Measurements from ENCODE around the gene AOC2. TPM values are rescaled to one million over a fixed set of nuclear protein-coding genes. Genes with fewer than 3 reads are reported as not detected.
"Not testable (repeated sequence)": the region's sequence is repeated elsewhere in the genome, so short reads cannot be mapped to it uniquely, and the experiment has no call there.

Gene AOC2
- total RNA-seq, 4 donors from 2014 or later, result 0.93 to 1.7 (median 1.3) TPM

DNA sequence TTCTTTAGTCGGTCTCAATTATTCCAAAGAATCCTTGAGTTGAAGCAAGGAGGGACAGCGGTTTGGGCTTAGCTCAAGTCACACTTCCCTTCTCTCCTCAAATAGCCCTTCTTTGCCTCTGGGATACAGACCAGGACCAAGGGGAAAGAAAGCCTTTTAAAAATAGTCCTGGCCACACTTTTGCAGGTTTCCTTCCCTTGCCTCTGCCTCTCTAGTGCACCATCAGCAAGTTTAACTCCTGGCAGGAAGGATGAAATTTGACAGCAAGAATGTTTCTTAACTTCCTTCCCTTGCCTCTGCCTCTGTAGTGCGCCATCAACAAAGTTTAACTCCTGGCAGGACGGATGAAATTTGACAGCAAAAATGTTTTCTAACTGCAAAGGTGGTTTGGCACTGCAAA, 49.0 kb downstream of the AOC2 start:
- H3K27ac ChIP-seq, result peak overlapping the region in 2 of 3 donors; percentile 14 to 80
- H3K27me3 ChIP-seq, result no peaks in the 10 kb centered on the region
- no peak for DNase-seq
- 44 to 46% methylated on average over 4 of the region's 4 CpGs for WGBS, 2 donors
- no peak overlapping the region for H3K4me3 ChIP-seq (replicated peaks in 1 of 3)
- no peaks in the 10 kb centered on the region for H3K9me3 ChIP-seq
- H3K36me3 ChIP-seq, result no peaks in the 10 kb centered on the region
- H3K4me1 ChIP-seq, result peaks cover 15 to 59% of the 10 kb centered on the region in 2 donors
- no peak for TF ChIP-seq CTCF (IDR thresholded peaks at IDR 0.05)
- no peak for TF ChIP-seq POLR2A (IDR thresholded peaks at IDR 0.05)
- intact Hi-C loops (cut with DNase I), result no loop called here

- no peak overlapping the region for H3K4me3 ChIP-seq (replicated peaks in 1 of 3)
- H3K9me3 ChIP-seq, result no peaks in the 10 kb centered on the region
- no peak for TF ChIP-seq CTCF (IDR thresholded peaks at IDR 0.05)
- WGBS, 2 donors, result 82 to 88% methylated on average over 12 of the region's 12 CpGs
- no peak for DNase-seq
- no peaks in the 10 kb centered on the region for H3K27me3 ChIP-seq
- peaks cover 12 to 50% of the 10 kb centered on the region in 2 donors for H3K4me1 ChIP-seq
- H3K27ac ChIP-seq, result peak overlapping the region in 2 of 3 donors; percentile 7 to 12
- no peaks in the 10 kb centered on the region for H3K36me3 ChIP-seq
- intact Hi-C loops (cut with DNase I), result no loop called here
These were observed 50.2 kb downstream of the AOC2 start for GRCh38 chr17:42894283-42895184.

DNA sequence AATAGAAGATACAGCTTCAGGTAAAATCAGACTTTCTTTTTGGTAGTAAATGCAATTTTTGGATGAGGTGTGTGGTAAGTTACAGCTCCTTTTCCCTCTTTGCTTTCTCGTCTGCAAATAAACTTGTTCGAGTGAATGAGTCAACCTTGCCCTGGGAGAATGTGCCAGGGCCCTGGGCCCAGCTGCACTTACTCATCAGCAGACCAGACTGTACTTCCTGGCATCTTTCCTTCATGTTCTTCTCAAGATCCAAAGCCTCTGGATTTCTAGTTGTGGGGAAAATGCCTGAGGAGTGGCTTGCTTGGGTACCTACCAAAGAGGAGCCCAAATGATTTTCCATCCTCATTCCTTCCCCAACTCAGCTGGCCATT, 50.8 kb downstream of the AOC2 start:
- TF ChIP-seq POLR2A (IDR thresholded peaks at IDR 0.05), result no peak
- WGBS, 2 donors, result 40 to 71% methylated on average over 2 of the region's 2 CpGs
- H3K4me1 ChIP-seq, result peaks cover 12 to 50% of the 10 kb centered on the region in 2 donors

GRCh38 chr17:42898147-42898811, 53.9 kb downstream of the AOC2 start:
- H3K27ac ChIP-seq, result no peak overlapping the region
- intact Hi-C loops (cut with DNase I), result no loop called here
- 94% methylated on average over 6 to 7 of the region's 7 CpGs for WGBS, 2 donors
- no peaks in the 10 kb centered on the region for H3K36me3 ChIP-seq
- H3K9me3 ChIP-seq, result no peaks in the 10 kb centered on the region
- H3K4me1 ChIP-seq, result peaks cover 0 to 23% of the 10 kb centered on the region in 2 donors
- no peak overlapping the region for H3K4me3 ChIP-seq (replicated peaks in 1 of 3)
- no peak for DNase-seq
- no peaks in the 10 kb centered on the region for H3K27me3 ChIP-seq
- TF ChIP-seq CTCF (IDR thresholded peaks at IDR 0.05) (no peak), POLR2A (IDR thresholded peaks at IDR 0.05) (no peak)

More for the DNA sequence above, 50.8 kb downstream of the AOC2 start:
- no peak overlapping the region for H3K4me3 ChIP-seq (replicated peaks in 1 of 3)
- no peaks in the 10 kb centered on the region for H3K9me3 ChIP-seq
- no peaks in the 10 kb centered on the region for H3K27me3 ChIP-seq
- DNase-seq, result peak in 1 of 2 donors; percentile 12
- no peaks in the 10 kb centered on the region for H3K36me3 ChIP-seq
- H3K27ac ChIP-seq, result peak overlapping the region in 2 of 3 donors; percentile 7 to 12
- intact Hi-C loops (cut with DNase I), result no loop called here

DNA sequence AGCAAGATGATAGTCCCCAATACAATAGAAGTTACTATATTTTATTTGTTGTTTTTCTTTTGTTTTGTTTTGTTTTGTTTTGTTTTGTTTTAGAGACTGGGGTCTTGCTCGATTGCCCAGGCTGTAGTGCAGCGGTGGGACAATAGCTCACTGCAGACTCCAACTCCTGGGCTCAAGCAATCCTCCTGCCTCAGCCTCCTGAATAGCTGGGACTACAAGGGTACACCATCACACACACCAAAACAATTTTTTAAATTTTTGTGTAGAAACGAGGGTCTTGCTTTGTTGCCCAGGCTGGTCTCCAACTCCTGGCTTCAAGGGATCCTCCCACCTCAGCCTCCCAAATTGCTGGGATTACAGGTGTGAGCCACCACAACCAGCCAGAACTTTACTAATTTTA, 55.6 kb downstream of the AOC2 start:
- H3K4me1 ChIP-seq, result peaks cover 0 to 11% of the 10 kb centered on the region in 2 donors
- H3K27me3 ChIP-seq; H3K27ac ChIP-seq; H3K4me3 ChIP-seq (replicated peaks in 1 of 3); H3K36me3 ChIP-seq; H3K9me3 ChIP-seq; intact Hi-C loops (cut with DNase I); DNase-seq: not testable (repeated sequence)
- WGBS, 2 donors, result 87 to 94% methylated on average over 3 of the region's 3 CpGs

Small RNA genes within 50 kb of the gene (microRNA-seq; reads per million reads assigned to microRNA genes)
- not detected for gene MIR6781

Small RNA genes within 50 kb of the gene (small RNA-seq; reads per million reads assigned to genes)
- gene MIR6781 (not detected), gene RNU6-287P (not detected)

Other genes starting within 250 kb of the AOC2 start
- 10 to 100 TPM; 61.9 to 74.4 (median 72.1) TPM for gene RETREG3, start 235.2 kb upstream of the AOC2 start, total RNA-seq
- gene TUBG1, start 234.9 kb upstream of the AOC2 start, total RNA-seq, result 10 to 100 TPM; 17.1 to 45.6 (median 31.7) TPM
- 10 to 100 TPM; 20.4 to 38.7 (median 24.4) TPM for gene TUBG2, start 185.3 kb upstream of the AOC2 start, total RNA-seq
- 10 to 100 TPM; 22.0 to 30.4 (median 26.4) TPM for gene PLEKHH3, start 167.6 kb upstream of the AOC2 start, total RNA-seq
- gene CCR10, start 162.7 kb upstream of the AOC2 start, total RNA-seq, result 1 to 10 TPM; 2.0 to 3.6 (median 2.6) TPM
- 1 to 10 TPM; 2.3 to 4.2 (median 2.5) TPM for gene CNTNAP1, start 162.0 kb upstream of the AOC2 start, total RNA-seq
- gene EZH1, start 99.5 kb upstream of the AOC2 start, total RNA-seq, result 10 to 100 TPM; 39.3 to 69.2 (median 56.4) TPM
- 10 to 100 TPM; 18.6 to 55.3 (median 25.7) TPM for gene RAMP2, start 83.4 kb upstream of the AOC2 start, total RNA-seq
- gene VPS25, start 71.1 kb upstream of the AOC2 start, total RNA-seq, result 10 to 100 TPM; 38.5 to 71.2 (median 56.3) TPM
- under 1 TPM in 2 of 4 donors, not detected in 2; 0.13 to 0.45 TPM for gene WNK4, start 64.0 kb upstream of the AOC2 start, total RNA-seq
- 10 to 100 TPM; 46.4 to 94.4 (median 80.3) TPM for gene COA3, start 45.9 kb upstream of the AOC2 start, total RNA-seq
- gene CNTD1, start 45.7 kb upstream of the AOC2 start, total RNA-seq, result under 1 TPM in 1 of 4 donors, not detected in 3; 0.27 TPM
- 100 to 1,000 TPM; 107 to 213 (median 120) TPM for gene BECN1, start 20.3 kb upstream of the AOC2 start, total RNA-seq
- 100 to 1,000 TPM in 1 of 4 donors, 10 to 100 TPM in 3; 78.3 to 119 (median 85.4) TPM for gene PSME3, start 11.2 kb upstream of the AOC2 start, total RNA-seq
- 10 to 100 TPM in 1 of 4 donors, 1 to 10 TPM in 3; 4.2 to 11.6 (median 5.8) TPM for gene AOC3, start 6.6 kb downstream of the AOC2 start, total RNA-seq
- gene G6PC1, start 56.2 kb downstream of the AOC2 start, total RNA-seq, result not detected
- gene AARSD1, start 119.9 kb downstream of the AOC2 start, total RNA-seq, result 10 to 100 TPM; 25.6 to 37.9 (median 32.5) TPM
- gene PTGES3L, start 135.5 kb downstream of the AOC2 start, total RNA-seq, result under 1 TPM in 3 of 4 donors, not detected in 1; 0.11 to 0.75 (median 0.54) TPM
- 10 to 100 TPM; 25.8 to 31.9 (median 28.4) TPM for gene RUNDC1, start 136.0 kb downstream of the AOC2 start, total RNA-seq
- gene RPL27, start 153.8 kb downstream of the AOC2 start, total RNA-seq, result 1,000 to 10,000 TPM in 2 of 4 donors, 100 to 1,000 TPM in 2; 425 to 1,406 (median 814) TPM
- gene IFI35, start 162.2 kb downstream of the AOC2 start, total RNA-seq, result 10 to 100 TPM; 23.9 to 43.9 (median 35.8) TPM
- gene VAT1, start 177.8 kb downstream of the AOC2 start, total RNA-seq, result 100 to 1,000 TPM; 118 to 153 (median 131) TPM
- 10 to 100 TPM in 2 of 4 donors, 1 to 10 TPM in 2; 5.2 to 14.8 (median 10.3) TPM for gene RND2, start 180.7 kb downstream of the AOC2 start, total RNA-seq

Data from thyroid gland (tissue), 4 donors.